GM19025 (cell line): ENCODE results near the gene CFAP58.

ENCODE experiments used
- ATAC-seq: cut with Tn5 transposase; IDR thresholded peaks from one replicate; pipeline ENCODE4 v1.9.1; 2021; ENCODE audit warnings: mild to moderate bottlenecking, low read depth, moderate library complexity; ENCODE audit not compliant: unreplicated experiment

CFAP58 gene

DNA sequence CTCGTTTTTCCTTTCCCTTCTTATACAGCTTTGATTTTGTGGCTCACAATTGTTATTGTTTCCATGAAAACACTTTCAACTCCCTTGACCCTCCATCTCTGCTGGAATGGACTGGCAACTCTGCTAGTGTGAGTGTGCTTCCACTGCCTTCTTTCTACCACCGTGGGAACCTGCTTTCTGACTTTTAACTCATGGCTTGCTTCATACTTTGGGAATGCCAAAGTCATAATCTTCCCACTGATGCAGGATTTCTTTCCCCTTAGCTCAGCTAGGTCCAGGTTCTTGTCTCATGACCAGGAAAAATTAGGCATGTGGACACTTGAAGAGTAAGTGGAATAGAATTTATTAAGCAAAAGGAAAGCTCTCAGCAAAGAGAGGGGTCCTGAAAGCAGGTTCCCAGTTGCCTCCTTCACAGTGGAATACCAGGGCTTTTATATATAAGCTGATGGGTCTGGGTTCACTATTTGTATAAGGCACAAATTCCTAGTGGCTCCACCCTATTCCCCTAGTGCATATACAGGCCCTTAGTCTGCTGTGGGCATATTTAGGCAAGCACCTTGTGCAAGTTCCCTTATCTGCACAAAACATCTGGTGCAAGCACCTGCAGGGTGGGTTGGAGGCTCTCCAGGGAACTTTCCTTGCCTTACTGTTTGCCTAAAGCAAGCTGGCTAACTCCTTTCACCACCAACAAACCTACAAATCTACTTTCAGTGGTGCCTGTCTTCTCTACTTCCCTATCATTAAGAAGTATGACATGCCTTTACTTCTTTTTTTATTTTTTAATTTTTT, 119.5 kb downstream of the CFAP58 start:
- no peak for ATAC-seq

DNA sequence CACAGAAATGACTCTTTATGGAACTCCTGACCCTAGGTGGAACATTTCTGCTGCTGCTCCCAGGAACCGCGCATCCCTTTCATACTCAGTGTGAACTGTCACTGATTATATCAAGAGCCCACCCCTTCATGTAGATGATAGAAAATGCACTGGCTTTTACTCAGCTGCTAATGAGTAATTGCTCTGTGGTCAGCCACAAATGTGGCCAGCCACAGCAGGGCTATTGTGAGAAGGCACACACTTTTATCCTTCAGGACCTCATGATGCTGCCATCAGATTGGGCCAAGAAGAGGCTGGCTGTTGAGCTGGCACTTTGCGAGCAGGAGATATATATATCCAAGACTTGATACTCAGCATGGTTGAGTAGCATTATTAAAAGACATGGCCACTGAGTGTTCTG, 124.7 kb downstream of the CFAP58 start:
- ATAC-seq = no peak

DNA sequence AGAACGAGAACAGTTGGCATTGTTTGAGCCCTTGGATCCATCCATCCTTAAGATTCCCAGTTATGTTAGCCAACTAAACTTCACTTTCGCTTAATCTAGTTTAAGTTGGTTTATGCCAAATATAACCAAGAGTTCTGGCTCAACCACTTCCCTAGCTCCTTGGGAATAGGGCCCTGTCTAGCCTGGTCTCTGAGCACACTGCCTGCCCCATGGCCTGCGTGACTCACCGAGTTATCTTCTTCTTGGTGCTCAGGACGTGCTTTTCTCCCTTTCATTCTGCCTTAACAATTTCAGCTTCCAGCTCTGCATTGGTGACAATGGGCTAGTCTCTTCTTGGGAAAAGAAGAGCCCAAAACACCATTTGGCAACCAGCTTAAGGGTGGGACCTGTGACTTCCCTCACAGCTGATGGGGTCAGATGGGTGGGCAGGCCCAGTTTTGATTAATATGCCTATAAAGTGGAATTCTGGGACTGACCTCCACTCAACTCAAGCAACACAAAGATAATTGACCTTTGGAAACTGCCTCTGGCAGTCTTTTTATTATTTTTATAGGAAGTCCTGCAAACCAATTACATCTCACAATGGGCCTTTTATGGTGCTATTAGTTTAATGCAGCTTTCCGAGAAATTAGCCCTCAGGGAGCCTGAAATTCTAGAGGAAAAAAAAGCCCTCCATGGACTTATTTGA, 126.4 kb downstream of the CFAP58 start:
- ATAC-seq = no peak

DNA sequence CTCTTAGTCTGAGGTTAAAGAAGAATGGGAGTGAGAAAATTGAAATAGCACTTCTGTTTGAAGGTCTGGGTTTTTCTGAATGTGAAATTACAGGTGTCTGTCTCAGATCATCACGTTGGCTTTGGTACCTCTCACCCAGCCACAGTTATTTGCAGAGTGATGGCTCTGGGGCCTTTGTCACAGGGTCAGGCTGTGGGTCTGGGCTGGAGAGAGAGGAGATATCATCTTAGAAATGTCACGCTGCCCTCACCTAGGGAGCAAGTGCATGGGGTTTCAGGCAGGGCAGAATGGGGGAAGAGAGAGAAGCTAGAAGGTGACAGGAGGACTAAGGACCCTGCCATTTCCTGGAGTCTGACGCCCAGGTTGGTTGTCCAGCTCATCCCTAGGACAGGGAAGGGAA, 127.2 kb downstream of the CFAP58 start:
- no peak for ATAC-seq

DNA sequence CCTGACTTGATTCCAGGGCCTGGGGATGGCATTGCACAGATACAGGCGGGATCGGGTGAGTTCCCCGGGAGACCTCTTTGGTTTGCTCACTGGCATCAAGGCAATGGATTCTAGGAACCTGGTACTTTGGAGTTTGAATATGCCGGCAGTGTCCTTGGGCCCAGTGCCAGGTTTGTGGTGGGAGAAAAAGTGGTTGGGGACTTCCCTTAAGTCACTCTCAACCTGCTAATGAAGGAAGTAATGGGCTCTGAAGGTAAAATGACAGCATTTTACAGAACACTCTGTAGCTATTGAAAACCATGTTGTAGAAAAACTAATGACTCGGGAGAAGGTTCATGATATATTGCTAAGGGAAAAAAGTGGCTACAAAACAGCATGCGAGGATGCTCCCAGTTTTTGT, 129.9 kb downstream of the CFAP58 start:
- no peak for ATAC-seq

DNA sequence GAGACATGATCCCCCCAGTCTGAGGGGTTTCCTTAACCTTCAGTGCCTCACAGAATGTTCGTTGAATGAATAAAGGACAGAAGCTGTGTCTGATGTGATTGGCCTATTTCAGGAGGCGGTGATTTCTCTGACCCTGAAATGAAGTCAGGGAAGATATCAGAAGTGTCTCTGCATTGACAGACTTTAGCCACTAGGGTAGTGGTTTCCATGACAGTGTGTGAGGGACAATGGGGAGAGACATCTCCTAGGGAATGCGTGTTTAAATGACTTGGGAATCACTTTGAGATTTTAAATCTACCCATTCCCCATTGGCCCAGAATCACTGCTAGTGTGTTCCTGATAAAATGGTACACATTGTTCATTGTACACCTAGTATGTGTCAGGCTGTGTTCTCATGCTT, 132.0 kb downstream of the CFAP58 start:
- no peak for ATAC-seq

DNA sequence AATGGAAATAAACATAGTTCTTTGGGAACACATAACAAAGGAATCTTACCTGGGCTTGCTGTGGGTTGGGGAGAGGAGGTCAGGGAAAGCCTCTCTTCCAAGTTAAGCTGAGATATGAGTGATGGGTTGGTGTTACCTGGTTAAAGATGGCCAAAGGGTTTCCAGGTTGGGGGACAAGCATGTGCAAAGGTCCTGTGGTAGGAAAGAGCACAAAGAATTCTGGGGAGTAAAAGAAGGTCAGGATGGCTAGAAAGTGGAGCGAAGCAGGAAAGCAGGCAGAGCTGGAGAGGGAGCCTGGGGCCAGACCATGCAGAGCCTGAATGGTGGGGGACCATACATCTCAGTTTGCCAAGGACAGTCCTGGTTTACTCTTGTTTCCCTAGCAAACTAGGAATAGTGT, 133.2 kb downstream of the CFAP58 start:
- ATAC-seq = no peak

DNA sequence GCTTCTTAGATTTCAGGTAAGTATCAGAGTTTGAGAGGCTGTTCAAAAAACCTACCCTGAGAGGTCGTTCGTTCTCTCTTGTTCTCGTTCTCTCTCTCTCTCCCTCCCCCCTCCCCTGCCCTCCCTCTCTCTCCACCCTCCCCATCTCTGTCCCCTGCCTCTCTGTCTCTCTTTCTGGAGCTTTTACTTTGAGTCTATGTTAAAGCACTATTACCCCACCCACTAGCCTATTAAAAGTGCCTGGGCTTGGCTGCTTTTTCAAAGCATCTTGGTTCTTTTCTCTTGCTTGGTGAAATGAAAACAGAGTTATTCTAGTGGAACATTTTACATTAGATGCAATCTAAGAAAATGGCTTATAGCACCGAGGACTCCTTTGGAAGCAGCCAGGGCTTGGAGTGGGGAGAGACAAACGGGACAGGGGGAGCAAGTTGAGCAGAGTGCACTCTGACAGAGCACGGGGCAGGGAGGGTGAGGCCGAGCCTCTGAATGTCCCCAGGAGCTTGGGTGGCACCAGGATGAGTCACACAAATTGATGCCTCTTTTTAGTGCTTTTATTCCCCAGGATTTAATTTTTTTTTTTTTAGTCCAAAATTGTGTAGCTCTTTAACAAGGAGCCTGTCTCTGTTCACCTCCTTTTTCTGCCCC, 134.3 kb downstream of the CFAP58 start:
- no peak for ATAC-seq

DNA sequence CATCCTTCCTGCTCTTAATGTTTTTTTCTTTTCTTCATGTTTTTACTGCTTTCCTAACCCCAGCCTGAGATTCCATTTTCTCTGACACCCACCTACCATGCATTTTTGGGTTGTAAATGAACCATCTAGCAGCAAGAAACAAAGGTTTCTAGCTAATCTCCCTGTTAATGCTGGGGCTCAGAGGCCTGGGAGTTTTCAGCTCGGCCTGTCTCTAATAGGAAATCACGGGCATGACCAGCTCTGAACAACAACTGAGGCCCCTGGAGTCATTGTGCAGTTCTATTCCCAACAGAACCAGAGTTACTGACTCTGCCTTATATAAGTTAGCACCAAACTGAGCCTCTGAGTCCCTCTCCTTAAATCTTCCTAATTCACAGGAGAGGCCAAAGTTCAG, 134.8 kb downstream of the CFAP58 start:
- ATAC-seq = no peak

DNA sequence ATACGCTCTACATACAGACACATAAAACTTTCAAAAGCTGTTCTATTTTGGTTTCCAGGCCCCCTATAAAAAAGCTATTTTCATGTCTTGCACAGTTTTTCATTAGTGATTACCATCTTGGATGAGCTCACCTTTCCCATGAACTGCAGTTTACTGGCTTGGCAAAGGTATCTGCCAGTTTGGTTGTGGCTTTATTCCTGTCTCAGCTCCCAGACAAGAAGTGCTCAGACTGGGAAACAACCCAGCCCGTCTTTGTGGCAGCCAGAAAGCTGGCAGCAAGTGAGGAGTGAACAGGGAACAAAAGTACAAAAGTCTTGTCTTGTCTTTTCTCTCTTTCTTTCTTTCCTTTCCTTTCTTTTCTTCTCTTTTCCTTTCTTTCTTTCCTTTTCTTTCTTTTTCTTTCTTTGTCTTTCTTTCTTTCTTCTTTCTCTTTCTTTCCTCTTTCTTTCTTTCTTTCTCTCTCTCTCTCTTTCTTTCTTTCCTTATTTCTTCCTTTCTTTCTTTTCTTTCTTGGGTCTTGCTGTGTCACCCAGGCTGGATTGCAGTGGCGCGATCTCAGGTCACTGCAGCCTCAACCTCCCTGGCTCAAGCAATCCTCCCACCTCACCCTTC, 138.8 kb downstream of the CFAP58 start:
- no peak for ATAC-seq

DNA sequence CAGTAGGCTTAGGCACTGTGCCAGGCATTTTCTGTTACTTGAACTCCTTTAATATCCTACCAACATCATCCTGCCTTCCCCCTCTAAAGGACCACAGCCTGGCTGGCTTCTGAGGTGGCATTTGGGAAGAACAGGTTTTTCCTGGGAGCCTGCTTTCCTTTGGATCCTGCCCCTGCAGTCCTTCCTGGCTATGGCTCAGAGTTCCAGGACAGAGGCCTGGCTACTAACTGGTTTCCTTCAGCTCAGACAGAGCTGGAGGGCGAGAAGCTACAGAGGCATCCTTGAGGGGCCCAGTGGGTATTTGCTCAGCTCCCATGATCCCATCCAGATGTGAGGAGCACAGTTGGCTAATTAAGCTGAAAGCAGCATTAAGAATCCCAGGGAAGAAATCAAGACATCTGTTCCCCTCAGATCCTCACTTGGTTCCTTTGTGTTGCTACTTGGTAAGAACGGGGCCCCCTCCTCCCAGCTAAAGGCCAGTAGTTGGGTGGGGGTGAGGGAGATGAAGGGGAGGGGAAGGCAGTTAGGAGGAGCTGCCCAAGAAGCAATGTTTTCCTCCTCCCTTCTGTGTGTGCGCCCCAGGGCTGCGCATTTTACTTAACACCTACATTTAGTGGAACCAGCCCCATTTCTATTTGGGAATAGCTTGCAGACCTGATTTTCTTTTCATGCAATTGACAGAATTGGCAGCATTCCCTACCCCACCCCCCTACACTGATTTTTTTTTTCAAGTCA, 144.9 kb downstream of the CFAP58 start:
- ATAC-seq = no peak

DNA sequence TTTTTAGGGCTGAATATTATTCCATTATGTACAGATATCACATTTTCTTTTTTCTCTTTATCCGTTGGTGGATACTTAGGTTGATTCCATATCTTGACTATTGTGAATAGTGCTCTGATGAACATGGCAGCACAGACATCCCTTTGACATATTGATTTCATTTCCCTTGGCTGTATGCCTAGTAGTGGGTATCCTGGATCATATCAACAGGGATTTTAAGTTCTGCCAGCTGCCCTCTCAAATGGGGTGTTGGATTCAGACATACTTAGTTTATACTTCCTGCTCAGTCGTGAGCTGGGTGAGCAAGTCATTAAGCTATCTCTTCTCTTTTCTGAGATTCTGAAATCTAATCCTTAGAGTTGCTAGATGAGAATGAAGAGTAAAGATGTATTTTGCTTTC, 147.8 kb downstream of the CFAP58 start:
- ATAC-seq = no peak

DNA sequence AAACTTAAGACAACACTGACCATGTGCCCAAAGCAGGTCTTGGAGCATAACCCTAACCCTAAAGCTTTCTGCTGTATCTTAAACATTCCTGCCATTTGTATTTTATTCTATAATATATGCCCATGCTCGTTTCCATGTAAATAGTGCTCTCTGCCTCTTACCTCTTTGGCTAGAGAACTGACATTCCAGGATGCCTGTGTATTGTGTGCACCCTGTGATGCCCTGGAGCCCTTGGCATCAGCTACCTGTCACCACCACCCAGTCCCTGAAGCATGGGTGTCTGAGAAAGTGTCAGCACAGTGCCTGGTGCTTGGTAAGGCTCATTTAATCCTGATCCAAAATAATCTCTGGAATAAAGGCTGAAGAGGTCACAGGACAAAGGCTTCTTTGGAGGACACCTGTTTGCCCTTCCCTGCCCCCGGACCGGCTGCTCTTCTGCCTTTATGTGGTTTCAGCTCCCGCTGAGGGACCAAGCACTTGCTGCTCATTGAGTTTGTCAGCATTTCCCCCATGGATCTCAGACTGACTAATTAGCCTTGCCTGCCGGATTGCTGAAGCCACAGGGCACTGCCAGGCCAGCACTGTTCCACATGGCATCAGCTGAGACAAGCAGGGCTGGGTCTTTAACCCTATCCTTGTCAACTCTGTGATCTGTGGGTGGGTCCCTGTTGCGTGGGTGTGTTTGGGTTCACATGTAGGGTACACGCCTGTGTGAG, 148.4 kb downstream of the CFAP58 start:
- no peak for ATAC-seq

DNA sequence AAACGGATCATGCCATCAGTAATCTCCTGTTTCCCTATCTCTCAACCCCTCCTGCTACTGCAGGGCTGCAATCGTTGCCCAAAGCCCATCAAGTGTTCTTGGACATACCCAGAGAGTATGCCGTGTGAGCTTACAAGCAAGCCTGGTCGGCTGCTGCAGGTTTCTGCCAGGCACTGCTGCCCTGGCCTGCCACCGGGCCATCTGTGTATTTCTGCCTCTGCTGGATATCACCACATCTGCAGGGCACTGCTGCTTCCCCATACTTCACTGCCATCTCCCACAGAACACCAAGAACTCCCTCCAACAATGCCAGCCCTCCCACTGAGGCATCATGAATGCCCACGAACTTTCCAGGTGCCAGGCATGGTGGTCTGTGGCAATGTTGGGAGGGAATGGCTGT, 149.3 kb downstream of the CFAP58 start:
- no peak for ATAC-seq
